LNCAP (cell line): ENCODE data around the gene RABGEF1.

Experiments used
- CTCF ChIP-seq: fragments of 450-650 bp; IDR thresholded peaks from 2 replicates; pipeline ENCODE4 v1.5.1; 2017; ENCODE audit warnings: mild to moderate bottlenecking

Gene RABGEF1

GRCh38 chr7:66845379-66846095 lies 105.0 kb downstream of the RABGEF1 start:
- TF ChIP-seq CTCF: no peak

- no peak for TF ChIP-seq CTCF
Observed at GRCh38 chr7:66847879-66848790, 107.6 kb downstream of the RABGEF1 start.

- no peak for TF ChIP-seq CTCF
Observed at GRCh38 chr7:66859339-66859738, 118.8 kb downstream of the RABGEF1 start.

- TF ChIP-seq CTCF: no peak
Observed at GRCh38 chr7:66859794-66860645, 119.5 kb downstream of the RABGEF1 start.

- TF ChIP-seq CTCF: no peak
Observed at GRCh38 chr7:66860767-66861166, 120.2 kb downstream of the RABGEF1 start.
